HepG2 (cell line): ENCODE data around the gene AKAP8. TPM values are rescaled to one million over a fixed set of nuclear protein-coding genes. Genes with fewer than 3 reads are reported as not detected.

Source experiments
- BRD4 ChIP-seq: sonication (generic); formaldehyde crosslinking; IDR thresholded peaks from 2 replicates; pipeline ENCODE4 v1.4.0; 2020; ENCODE audit warnings: missing genetic modification reagents
- FOXA1 ChIP-seq, 2 experiments: fragments of 450-650 bp in 1 of 2; sonication (generic) in 1 of 2; formaldehyde crosslinking in 1 of 2; IDR thresholded peaks; 2 replicates each; pipeline versions ENCODE4 v1.4.0 to v1.6.1; 2016 to 2020; ENCODE audit warnings: missing genetic modification reagents in 1 of 2
- FOXC1 ChIP-seq: sonication (generic); formaldehyde crosslinking; IDR thresholded peaks from 2 replicates; pipeline ENCODE4 v1.8.0; 2022; ENCODE audit warnings: mild to moderate bottlenecking, missing genetic modification reagents, borderline replicate concordance
- NCOA2 ChIP-seq: sonication (generic); formaldehyde crosslinking; IDR thresholded peaks from 2 replicates; pipeline ENCODE4 v1.8.0; 2022; ENCODE audit warnings: inconsistent platforms
- PHF8 ChIP-seq: sonication (generic); formaldehyde crosslinking; IDR thresholded peaks from 2 replicates; pipeline ENCODE4 v1.5.0; 2020; ENCODE audit warnings: missing genetic modification reagents
- PITX1 ChIP-seq: sonication (generic); formaldehyde crosslinking; IDR thresholded peaks from 2 replicates; pipeline ENCODE4 v1.5.1; 2020; ENCODE audit warnings: mild to moderate bottlenecking, missing genetic modification reagents
- ZBTB14 ChIP-seq: sonication (generic); formaldehyde crosslinking; IDR thresholded peaks from 2 replicates; pipeline ENCODE4 v1.4.0; 2020; ENCODE audit warnings: missing genetic modification reagents
- ZBTB7A ChIP-seq: sonication (generic); formaldehyde crosslinking; IDR thresholded peaks from 2 replicates; pipeline ENCODE4 v1.8.0; 2022; ENCODE audit warnings: mild to moderate bottlenecking, missing genetic modification reagents
- ZNF335 ChIP-seq: sonication (generic); formaldehyde crosslinking; IDR thresholded peaks from 2 replicates; pipeline ENCODE4 v1.4.0; 2020; ENCODE audit warnings: missing genetic modification reagents
- ZNF556 ChIP-seq: sonication (generic); formaldehyde crosslinking; IDR thresholded peaks from 2 replicates; pipeline ENCODE4 v1.4.0; 2020; ENCODE audit warnings: mild to moderate bottlenecking, missing genetic modification reagents, borderline replicate concordance
- ZNF678 ChIP-seq: sonication (generic); formaldehyde crosslinking; IDR thresholded peaks from 2 replicates; pipeline ENCODE4 v1.4.0; 2020; ENCODE audit warnings: mild to moderate bottlenecking, missing genetic modification reagents
- ZNF761 ChIP-seq: sonication (generic); formaldehyde crosslinking; conservative IDR thresholded peaks from 2 replicates; pipeline ENCODE4 v1.4.0; 2020; ENCODE audit warnings: mild to moderate bottlenecking, missing genetic modification reagents
- ZNF879 ChIP-seq: sonication (generic); formaldehyde crosslinking; IDR thresholded peaks from 2 replicates; pipeline ENCODE4 v1.8.1; 2023; ENCODE audit warnings: missing genetic modification reagents
- polyA plus RNA-seq, 8 experiments: library from polyadenylated mRNA; depleted of rRNA in 3 of 8; stranded (reverse) in 7 of 8; unstranded in 1 of 8; fragments of >200 nt; fragmentation: Illumina TruSeq in 4 of 8; extraction: Trizol in 4 of 8; gene quantifications; 2 replicates each; pipeline versions ENCODE4 v1.2.1 to v1.2.3, GENCODE V29; 2011 to 2016; ENCODE audit warnings: low read depth in 4 of 8, missing spikeins in 1 of 8, mixed read lengths in 1 of 8; ENCODE audit not compliant: insufficient read depth in 1 of 8
- total RNA-seq, 5 experiments: library from RNA; depleted of rRNA; stranded (reverse); fragments of >200 nt; fragmentation: Illumina TruSeq; extraction: Trizol; gene quantifications; 2 replicates each; pipeline ENCODE4 v1.2.3, GENCODE V29; 2016; ENCODE audit warnings: low read depth in 1 of 5
- TF ChIP-seq, protein P1 (sequence below): sonication (generic); formaldehyde crosslinking; IDR thresholded peaks from 2 replicates; pipeline ENCODE4 v1.4.0; 2020; ENCODE audit warnings: missing genetic modification reagents
- TF ChIP-seq, protein P2 (sequence below): sonication (generic); formaldehyde crosslinking; IDR thresholded peaks from 2 replicates; pipeline ENCODE4 v1.4.0; 2020; ENCODE audit warnings: missing genetic modification reagents
- TF ChIP-seq, protein P3 (sequence below): IDR thresholded peaks from 2 replicates; pipeline ENCODE4 v1.6.1; 2018; ENCODE audit warnings: missing genetic modification reagents, mild to moderate bottlenecking, missing compliant biosample characterization

Gene AKAP8
- total and polyA plus RNA-seq, 2 of the 13 experiments (the other 11 are each of a cell fraction or from before 2014, with no cell fraction given), result 15.9 to 22.1 TPM

GRCh38 chr19:15379083-15379998 is at the start of gene AKAP8 (continued):
- TF ChIP-seq ZBTB14 (CRISPR knock-in tag) (peak; percentile 58), FOXC1 (CRISPR knock-in tag) (peak; percentile 93), ZNF678 (CRISPR knock-in tag) (no peak), NCOA2 (CRISPR knock-in tag) (no peak; the same call in none of the 2 replicates), ZBTB7A (CRISPR knock-in tag) (peak; percentile 28; the same call in 1 of the 2 replicates), ZNF556 (no peak), PHF8 (CRISPR knock-in tag) (peak; percentile 88), PITX1 (CRISPR knock-in tag) (no peak), ZNF335 (CRISPR knock-in tag) (peak; percentile 41; the same call in 1 of the 2 replicates), BRD4 (CRISPR knock-in tag) (no peak), ZNF761 (CRISPR knock-in tag) (no peak; the same call in 1 of the 2 replicates), FOXA1 (IDR thresholded peaks at IDR 0.05) (no peak), FOXA1 (CRISPR knock-in tag; IDR thresholded peaks at IDR 0.05) (peak; percentile 22; the same call in 1 of the 2 replicates), ZNF879 (CRISPR knock-in tag) (peak; percentile 69; the same call in 1 of the 2 replicates)
- TF ChIP-seq, protein P1, sequence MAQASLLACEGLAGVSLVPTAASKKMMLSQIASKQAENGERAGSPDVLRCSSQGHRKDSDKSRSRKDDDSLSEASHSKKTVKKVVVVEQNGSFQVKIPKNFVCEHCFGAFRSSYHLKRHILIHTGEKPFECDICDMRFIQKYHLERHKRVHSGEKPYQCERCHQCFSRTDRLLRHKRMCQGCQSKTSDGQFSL, result no peak
- TF ChIP-seq, protein P2, sequence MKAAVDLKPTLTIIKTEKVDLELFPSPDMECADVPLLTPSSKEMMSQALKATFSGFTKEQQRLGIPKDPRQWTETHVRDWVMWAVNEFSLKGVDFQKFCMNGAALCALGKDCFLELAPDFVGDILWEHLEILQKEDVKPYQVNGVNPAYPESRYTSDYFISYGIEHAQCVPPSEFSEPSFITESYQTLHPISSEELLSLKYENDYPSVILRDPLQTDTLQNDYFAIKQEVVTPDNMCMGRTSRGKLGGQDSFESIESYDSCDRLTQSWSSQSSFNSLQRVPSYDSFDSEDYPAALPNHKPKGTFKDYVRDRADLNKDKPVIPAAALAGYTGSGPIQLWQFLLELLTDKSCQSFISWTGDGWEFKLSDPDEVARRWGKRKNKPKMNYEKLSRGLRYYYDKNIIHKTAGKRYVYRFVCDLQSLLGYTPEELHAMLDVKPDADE, result no peak
- TF ChIP-seq, protein P3, sequence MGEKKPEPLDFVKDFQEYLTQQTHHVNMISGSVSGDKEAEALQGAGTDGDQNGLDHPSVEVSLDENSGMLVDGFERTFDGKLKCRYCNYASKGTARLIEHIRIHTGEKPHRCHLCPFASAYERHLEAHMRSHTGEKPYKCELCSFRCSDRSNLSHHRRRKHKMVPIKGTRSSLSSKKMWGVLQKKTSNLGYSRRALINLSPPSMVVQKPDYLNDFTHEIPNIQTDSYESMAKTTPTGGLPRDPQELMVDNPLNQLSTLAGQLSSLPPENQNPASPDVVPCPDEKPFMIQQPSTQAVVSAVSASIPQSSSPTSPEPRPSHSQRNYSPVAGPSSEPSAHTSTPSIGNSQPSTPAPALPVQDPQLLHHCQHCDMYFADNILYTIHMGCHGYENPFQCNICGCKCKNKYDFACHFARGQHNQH, result peak; percentile 60
